K562 (cell line): Measurements from ENCODE around the gene TMEM139. TPM values are rescaled to one million over a fixed set of nuclear protein-coding genes. Genes with fewer than 3 reads are reported as not detected.

ENCODE experiments used
- ATAC-seq: fragments of 200-7000 bp; cut with Tn5 transposase; 3 replicates; pipeline ENCODE4 v1.9.1; 2020; ENCODE audit warnings: moderate library complexity
- BruUV-seq: library from RNA; stranded (reverse); fragments of 400-500 nt; replicated peaks from 2 replicates; lab custom pipeline; 2021; lab: Mats Ljungman, UMichigan
- CTCF ChIA-PET: fragments of 300-600 bp; formaldehyde crosslinking; extraction: SDS; loops from one replicate; lab custom pipeline; 2021; ENCODE audit warnings: low intra/inter-chr PET ratio; lab: Yijun Ruan, JAX
- POLR2A ChIA-PET: fragments of 300-600, 350-650 bp; sonication (Branson Sonifier 250); formaldehyde crosslinking; extraction: SDS; loops from one replicate; lab custom pipeline; 2021; ENCODE audit warnings: antibody characterized with exemption, inconsistent platforms; lab: Yijun Ruan, JAX
- DNase-seq, 4 experiments: peaks; one replicate each; pipeline versions ENCODE4 v3.0.0 to v3.0.0-alpha.2; 2011 to 2018; ENCODE audit warnings: low spot score in 3 of 4, mixed read lengths in 3 of 4; ENCODE audit errors: extremely low read depth in 1 of 4
- FAIRE-seq: peaks from 2 replicates; lab custom pipeline; 2011; peaks lifted over from hg19 to GRCh38; lab: Jason Lieb, UNC
- H2AFZ ChIP-seq: 2 replicates; pipeline ENCODE4 v1.6.0; 2011; ENCODE audit warnings: low read depth, low read length, control low read depth, inconsistent platforms
- H3K27ac ChIP-seq: fragments of 200-600 bp; 3 replicates; pipeline ENCODE4 v1.8.0; 2011; ENCODE audit warnings: low read depth, mild to moderate bottlenecking, control low read depth, inconsistent platforms, low read length, moderate library complexity, mixed read lengths; ENCODE audit errors: extremely low read depth
- H3K27me3 ChIP-seq, 2 experiments: fragments of 300-600 bp in 1 of 2; 2 replicates in 1 of 2; 3 replicates in 1 of 2; pipeline versions ENCODE4 v1.6.0 to v1.8.0; 2011; ENCODE audit warnings: inconsistent platforms in 2 of 2, low read length in 2 of 2, mild to moderate bottlenecking in 1 of 2, mixed read lengths in 1 of 2, moderate library complexity in 1 of 2; ENCODE audit not compliant: control insufficient read depth in 2 of 2, insufficient read depth in 2 of 2
- H3K36me3 ChIP-seq: fragments of 300-600 bp; 3 replicates; pipeline ENCODE4 v1.8.0; 2011; ENCODE audit warnings: mild to moderate bottlenecking, low read length, inconsistent platforms; ENCODE audit not compliant: control insufficient read depth, insufficient read depth
- H3K4me1 ChIP-seq, 2 experiments: fragments of 200-600 bp in 1 of 2; replicated peaks in 1 of 2; 2 replicates in 1 of 2; 3 replicates in 1 of 2; pipeline versions ENCODE4 v1.5.1 to v1.8.0; 2011; ENCODE audit warnings: inconsistent platforms in 2 of 2, low read length in 2 of 2, mild to moderate bottlenecking in 1 of 2, mixed read lengths in 1 of 2, moderate library complexity in 1 of 2; ENCODE audit not compliant: control insufficient read depth in 2 of 2, insufficient read depth in 2 of 2
- H3K4me2 ChIP-seq: 2 replicates; pipeline ENCODE4 v1.6.1; 2011; ENCODE audit warnings: low read length, control low read depth, inconsistent platforms, mixed read lengths; ENCODE audit not compliant: insufficient read depth
- H3K4me3 ChIP-seq: fragments of 200-600 bp; sonication (generic), shearing (Covaris generic); 2 replicates; pipeline ENCODE4 v1.5.1; 2016; ENCODE audit warnings: control low read depth, inconsistent platforms
- H3K79me2 ChIP-seq: fragments of 200-600 bp; 3 replicates; pipeline ENCODE4 v1.8.0; 2011; ENCODE audit warnings: low read length, inconsistent platforms; ENCODE audit not compliant: control insufficient read depth, insufficient read depth
- H3K9ac ChIP-seq, 2 experiments: 2 replicates each; pipeline versions ENCODE4 v1.6.0 to v1.6.1; 2011; ENCODE audit warnings: low read depth in 2 of 2, low read length in 2 of 2, control low read depth in 1 of 2, inconsistent platforms in 1 of 2, mild to moderate bottlenecking in 1 of 2, mixed read lengths in 1 of 2; ENCODE audit not compliant: insufficient read depth in 1 of 2
- H3K9me1 ChIP-seq: one replicate; pipeline ENCODE4 v1.6.0; 2011; ENCODE audit warnings: inconsistent platforms, mild to moderate bottlenecking, low read length, moderate library complexity; ENCODE audit not compliant: control insufficient read depth, insufficient read depth
- H3K9me3 ChIP-seq: replicated peaks from 2 replicates; pipeline ENCODE4 v1.5.1; 2011; ENCODE audit warnings: low read depth, low read length, inconsistent platforms; ENCODE audit not compliant: control insufficient read depth, insufficient read depth
- H4K20me1 ChIP-seq: replicated peaks from 2 replicates; pipeline ENCODE4 v1.6.1; 2011; ENCODE audit warnings: low read length, inconsistent platforms, mixed read lengths; ENCODE audit not compliant: control insufficient read depth, insufficient read depth
- AFF4 ChIP-seq: sonication (generic); formaldehyde crosslinking; IDR thresholded peaks from 2 replicates; pipeline ENCODE4 v1.8.0; 2023; ENCODE audit warnings: mild to moderate bottlenecking, missing genetic modification reagents
- C11orf30 ChIP-seq: fragments of 450-650 bp; IDR thresholded peaks from 2 replicates; pipeline ENCODE4 v1.6.1; 2016; ENCODE audit warnings: low read depth, mild to moderate bottlenecking
- CHD1 ChIP-seq: fragments of 200-600 bp; sonication (generic); IDR thresholded peaks from one replicate; pipeline ENCODE4 v1.6.1; 2012; ENCODE audit warnings: mild to moderate bottlenecking, moderate library complexity, low read length, inconsistent platforms
- GATAD2B ChIP-seq: fragments of 450-650 bp; IDR thresholded peaks from 2 replicates; pipeline ENCODE4 v1.6.1; 2017; ENCODE audit warnings: mild to moderate bottlenecking, borderline replicate concordance
- ILK ChIP-seq: fragments of 450-650 bp; IDR thresholded peaks from 2 replicates; pipeline ENCODE4 v1.6.1; 2016; ENCODE audit warnings: missing genetic modification characterization, low read depth, mild to moderate bottlenecking, missing compliant biosample characterization, moderate library complexity, borderline replicate concordance
- MAFF ChIP-seq: IDR thresholded peaks from 2 replicates; pipeline ENCODE4 v1.6.1; 2012; ENCODE audit warnings: low read length, improper control_type of control experiment
- MAFK ChIP-seq: IDR thresholded peaks from 2 replicates; pipeline ENCODE4 v1.6.1; 2011; ENCODE audit warnings: low read length, improper control_type of control experiment
- MECOM ChIP-seq: fragments of 250-450 bp; sonication (Bioruptor Pico); IDR thresholded peaks from 2 replicates; pipeline ENCODE4 v1.8.0; 2022; ENCODE audit warnings: inconsistent platforms
- NFE2 ChIP-seq: IDR thresholded peaks from 2 replicates; pipeline ENCODE4 v1.6.1; 2014; ENCODE audit warnings: antibody characterized with exemption, low read depth
- NFE2L1 ChIP-seq: fragments of 450-650 bp; IDR thresholded peaks from 2 replicates; pipeline ENCODE4 v1.6.1; 2016; ENCODE audit warnings: missing genetic modification characterization, low read depth, mild to moderate bottlenecking, missing compliant biosample characterization, moderate library complexity, borderline replicate concordance
- POU5F1 ChIP-seq: fragments of 150-350 bp; IDR thresholded peaks from 2 replicates; pipeline ENCODE4 v1.6.1; 2014; ENCODE audit warnings: borderline replicate concordance, low read length, low read depth, mild to moderate bottlenecking; ENCODE audit not compliant: partially characterized antibody
- ZNF146 ChIP-seq: IDR thresholded peaks from one replicate; pipeline ENCODE4 v1.6.1; 2018; ENCODE audit warnings: missing compliant biosample characterization; ENCODE audit not compliant: unreplicated experiment
- ZNF263 ChIP-seq: sonication (generic); formaldehyde crosslinking; IDR thresholded peaks from 2 replicates; pipeline ENCODE4 v1.8.0; 2022; ENCODE audit warnings: mild to moderate bottlenecking, missing genetic modification reagents, borderline replicate concordance
- ZNF316 ChIP-seq: fragments of 450-650 bp; IDR thresholded peaks from 2 replicates; pipeline ENCODE4 v1.6.1; 2016
- ZNF507 ChIP-seq: conservative IDR thresholded peaks from 2 replicates; pipeline ENCODE4 v1.6.1; 2017; ENCODE audit warnings: missing genetic modification characterization, missing compliant biosample characterization
- ZNF584 ChIP-seq: fragments of 200-800 bp; sonication (Bioruptor generic); IDR thresholded peaks from 2 replicates; pipeline ENCODE4 v1.6.1; 2016; ENCODE audit warnings: low read depth, mild to moderate bottlenecking, missing genetic modification characterization, missing compliant biosample characterization
- ZNF655 ChIP-seq: fragments of 250-450 bp; sonication (Bioruptor Pico); IDR thresholded peaks from 2 replicates; pipeline ENCODE4 v1.5.0; 2021
- in situ Hi-C: fragments of 300-500 bp; cut with MboI; formaldehyde crosslinking; loops from 4 replicates; pipeline ENCODE4 v1.15.0; 2018; ENCODE audit warnings: inconsistent platforms, mixed read lengths
- intact Hi-C: fragments of 100-400 bp; cut with micrococcal nuclease; formaldehyde crosslinking; loops from 2 replicates; pipeline ENCODE4 v1.14.2; 2022
- polyA plus RNA-seq, 8 experiments: library from polyadenylated mRNA; depleted of rRNA in 4 of 8; stranded (reverse) in 5 of 8; unstranded in 3 of 8; fragments of >200 nt; fragmentation: Nextera tagmentation in 2 of 8; fragmentation: Illumina TruSeq in 1 of 8; extraction: Ambion mirVana in 2 of 8; extraction: Trizol in 1 of 8; gene quantifications; 2 replicates each; pipeline versions ENCODE4 v1.2.1 to v1.2.3, GENCODE V29; 2011 to 2014; ENCODE audit warnings: inconsistent platforms in 1 of 8, missing spikeins in 1 of 8
- total RNA-seq, 7 experiments: library from RNA; depleted of rRNA in 6 of 7; stranded (reverse); fragments of >200 nt in 6 of 7; fragmentation: Illumina TruSeq in 2 of 7; extraction: Trizol in 2 of 7; gene quantifications; 2 replicates each; pipeline versions ENCODE4 v1.2.1 to v1.2.3, GENCODE V29; 2011 to 2021; ENCODE audit warnings: low replicate concordance in 1 of 7

Gene TMEM139
- total and polyA plus RNA-seq, 9 of the 15 experiments (the other 6 are each of a cell fraction or from before 2014, with no cell fraction given): 0.27 to 1.8 (median 0.79) TPM

GRCh38 chr7:143314127-143314526 lies 29.4 kb downstream of the TMEM139 start:
- no peaks in the 10 kb centered on the region for H3K79me2 ChIP-seq
- peaks cover 23 to 35% of the 10 kb centered on the region in 2 experiments; a peak in 4 of 5 replicates for H3K27me3 ChIP-seq
- no peaks in the 10 kb centered on the region for H3K9me1 ChIP-seq
- FAIRE-seq (no peak), ATAC-seq (no peak), DNase-seq (no peak)
- H3K4me1 ChIP-seq: no peaks in the 10 kb centered on the region
- no peak overlapping the region for H3K27ac ChIP-seq
- H4K20me1 ChIP-seq: no peaks in the 10 kb centered on the region
- POLR2A ChIA-PET: no interaction called here
- no peak for TF ChIP-seq AFF4 (CRISPR knock-in tag)
- TF ChIP-seq NFE2: peak; percentile 61
- 0 out of 2 replicates have a peak, but pooled peaks have one; percentile 4 for TF ChIP-seq NFE2L1 (tag)
- no peak for TF ChIP-seq POU5F1
- TF ChIP-seq ZNF316: 0 out of 2 replicates have a peak, but pooled peaks have one; percentile 16
- no peak for TF ChIP-seq CHD1
- TF ChIP-seq ZNF263 (CRISPR knock-in tag): no peak
- TF ChIP-seq C11orf30: peak; percentile 32; the same call in 1 of the 2 replicates
- TF ChIP-seq ZNF584: no peak
- no peak for TF ChIP-seq ZNF507
- no peak for TF ChIP-seq MECOM
- TF ChIP-seq ILK (tag): no peak
- TF ChIP-seq MAFF: peak; percentile 37; the same call in 1 of the 2 replicates
- TF ChIP-seq ZNF655 (CRISPR knock-in tag): no peak
- peak; percentile 36 for TF ChIP-seq ZNF146 (CRISPR knock-in tag)
- TF ChIP-seq MAFK: peak; percentile 34; the same call in 1 of the 2 replicates
- TF ChIP-seq GATAD2B: no peak
- no peak overlapping the region for H3K9ac ChIP-seq
- in situ Hi-C loops (no loop called here), intact Hi-C loops (no loop called here)
- CTCF ChIA-PET: no interaction called here
- BruUV-seq: no TSS peak
- H2AFZ ChIP-seq: no peak overlapping the region
- no peaks in the 10 kb centered on the region for H3K36me3 ChIP-seq
- H3K9me3 ChIP-seq: no peaks in the 10 kb centered on the region
- H3K4me3 ChIP-seq: no peak overlapping the region
- no peak overlapping the region for H3K4me2 ChIP-seq
